H1 (cell line): Measurements from ENCODE around the gene BIRC7.

Experiments
- CTCF ChIP-seq, 3 experiments: IDR thresholded peaks; 1 replicate in 2 of 3; 2 replicates in 1 of 3; pipeline versions ENCODE4 v1.5.1 to v1.6.1; 2011; ENCODE audit warnings: low read length in 3 of 3, mild to moderate bottlenecking in 3 of 3, inconsistent platforms in 2 of 3, low read depth in 1 of 3, moderate library complexity in 1 of 3; ENCODE audit not compliant: insufficient read depth in 1 of 3; ENCODE audit errors: control extremely low read depth in 1 of 3
- EZH2 ChIP-seq: fragments of 200-600 bp; sonication (generic); IDR thresholded peaks from 2 replicates; pipeline ENCODE4 v1.7.1; 2012; ENCODE audit warnings: low read depth, mild to moderate bottlenecking, moderate library complexity, low read length, inconsistent platforms; ENCODE audit not compliant: severe bottlenecking
- JUND ChIP-seq: IDR thresholded peaks from 2 replicates; pipeline ENCODE4 v1.6.1; 2011; ENCODE audit warnings: mild to moderate bottlenecking, improper control_type of control experiment, low read length
- MAFK ChIP-seq: IDR thresholded peaks from 2 replicates; pipeline ENCODE4 v1.6.1; 2012; ENCODE audit warnings: low read depth, mild to moderate bottlenecking, improper control_type of control experiment, low read length
- POLR2A ChIP-seq, 2 experiments: IDR thresholded peaks; 1 replicate in 1 of 2; 2 replicates in 1 of 2; pipeline ENCODE4 v1.6.1; 2011; ENCODE audit warnings: low read depth in 2 of 2, low read length in 2 of 2, mild to moderate bottlenecking in 2 of 2; ENCODE audit errors: control extremely low read depth in 1 of 2
- POLR2AphosphoS5 ChIP-seq: IDR thresholded peaks from 2 replicates; pipeline ENCODE4 v1.6.1; 2011; ENCODE audit warnings: low read depth, low read length

DNA sequence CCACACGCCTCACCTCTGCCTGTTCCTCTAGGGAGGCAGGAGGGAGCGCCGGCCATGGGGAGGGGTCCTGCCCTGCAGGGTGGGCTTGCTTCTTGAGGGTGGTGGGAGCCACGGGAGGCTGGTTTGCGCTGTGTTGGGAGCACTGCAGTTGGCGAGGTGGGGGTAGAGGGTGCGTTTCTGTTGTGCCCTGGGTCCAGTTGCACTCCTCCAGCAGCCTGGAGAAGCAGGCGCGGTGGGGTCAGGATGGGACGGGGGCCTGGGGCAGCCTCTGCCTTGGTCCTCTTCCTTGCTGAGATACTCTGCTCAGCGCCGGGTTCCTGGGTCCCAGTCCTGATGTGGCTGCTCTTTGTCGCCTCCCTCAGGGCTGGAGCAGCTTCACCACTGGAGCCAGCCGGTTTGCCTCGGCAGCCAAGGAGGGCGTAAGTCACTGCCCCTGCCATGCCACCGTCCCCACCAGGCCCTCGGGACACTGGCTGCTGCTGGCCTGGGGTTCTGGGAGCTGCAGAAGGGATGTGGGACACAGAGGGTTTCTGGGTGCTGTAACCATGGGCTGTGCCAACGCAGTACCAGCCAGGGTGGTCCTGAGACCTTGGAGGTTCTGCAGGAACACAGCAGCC, 45.3 kb downstream of the BIRC7 start:
- TF ChIP-seq POLR2A (IDR thresholded peaks at IDR 0.05; ENCODE audit: control extremely low read depth in 1 of 2, low read depth in 2 of 2, low read length in 2 of 2) (no peak), CTCF (IDR thresholded peaks at IDR 0.05; ENCODE audit: control extremely low read depth in 1 of 3, insufficient read depth in 1 of 3, low read depth in 1 of 3, low read length in 3 of 3) (peak; percentile 74 to 84 (median 83)), JUND (no peak), MAFK (no peak), POLR2AphosphoS5 (0 out of 2 replicates have a peak, but pooled peaks have one; percentile 28), EZH2 (no peak)
